ENCODE data around the gene C19orf25. TPM values are rescaled to one million over a fixed set of nuclear protein-coding genes. Genes with fewer than 3 reads are reported as not detected.

The C19orf25 gene
- total and polyA plus RNA-seq, 9 of the 15 experiments (the other 6 are each of a cell fraction or from before 2014, with no cell fraction given) = 0.79 to 96.0 (median 36.1) TPM

GRCh38 chr19:1507763-1508506, 28.9 kb upstream of the C19orf25 start (continued):
- TF ChIP-seq PCBP2 (IDR thresholded peaks at IDR 0.05; ENCODE audit: low read depth, low read length, poor library complexity, severe bottlenecking) = no peak
- peak; percentile 98 for TF ChIP-seq TFAP4 (CRISPR knock-in tag; IDR thresholded peaks at IDR 0.05; ENCODE audit: borderline replicate concordance)
- TF ChIP-seq ZNF57 (CRISPR knock-in tag; IDR thresholded peaks at IDR 0.05) = 0 out of 2 replicates have a peak, but pooled peaks have one; percentile 49
- no peak for TF ChIP-seq HES1 (IDR thresholded peaks at IDR 0.05; ENCODE audit: low read depth)
- peak; percentile 78 for TF ChIP-seq CREB3L1 (IDR thresholded peaks at IDR 0.05; ENCODE audit: borderline replicate concordance, low read depth)
- TF ChIP-seq NEUROD1 (IDR thresholded peaks at IDR 0.05; ENCODE audit: borderline replicate concordance, low read depth, low read length, partially characterized antibody) = peak; percentile 100
- peak; percentile 66 for TF ChIP-seq HMGN3 (IDR thresholded peaks at IDR 0.05; ENCODE audit: borderline replicate concordance, extremely low read depth, insufficient read length, low read depth, low read length)
- TF ChIP-seq TGIF2 (CRISPR knock-in tag; IDR thresholded peaks at IDR 0.05) = no peak
- peak; percentile 93 for TF ChIP-seq ELF1 (tag; IDR thresholded peaks at IDR 0.05)
- peak; percentile 86 for TF ChIP-seq CXXC5 (CRISPR knock-in tag; IDR thresholded peaks at IDR 0.05)
- TF ChIP-seq ZNF280B (CRISPR knock-in tag; IDR thresholded peaks at IDR 0.05) = no peak
- TF ChIP-seq ID3 (CRISPR knock-in tag; IDR thresholded peaks at IDR 0.05) = no peak
- TF ChIP-seq ID3 (tag; IDR thresholded peaks at IDR 0.05) = 0 out of 2 replicates have a peak, but pooled peaks have one; percentile 47
- peak; percentile 92 to 94 for TF ChIP-seq E2F6 (IDR thresholded peaks at IDR 0.05; ENCODE audit: borderline replicate concordance in 1 of 2, extremely low read depth in 1 of 2, insufficient read depth in 1 of 2, insufficient read length in 1 of 2, low read depth in 1 of 2, low read length in 1 of 2, poor library complexity in 1 of 2, severe bottlenecking in 1 of 2)
- TF ChIP-seq RBM25 (IDR thresholded peaks at IDR 0.05; ENCODE audit: low read depth, low read length, severe bottlenecking) = peak; percentile 93
- peak in 1 of 3 experiments; percentile 8 for TF ChIP-seq YY1 (IDR thresholded peaks at IDR 0.05; ENCODE audit: borderline replicate concordance in 1 of 3, control insufficient read depth in 1 of 3, extremely low read depth in 1 of 3, insufficient read depth in 3 of 3, insufficient read length in 1 of 3, insufficient replicate concordance in 2 of 3, low read depth in 1 of 3, low read length in 2 of 3)
- TF ChIP-seq TRIM24 (IDR thresholded peaks at IDR 0.05) = 0 out of 4 replicates have a peak, but pooled peaks of 1 of the 2 experiments have one; percentile 27
- TF ChIP-seq MYNN (IDR thresholded peaks at IDR 0.05) = peak; percentile 33; the same call in 1 of the 2 replicates
- TF ChIP-seq MYNN (CRISPR knock-in tag; IDR thresholded peaks at IDR 0.05) = no peak

Data from K562 (cell line).